CD4-positive, CD25-positive, alpha-beta regulatory T cell (primary cell): ENCODE data around the gene MYH1. TPM values are rescaled to one million over a fixed set of nuclear protein-coding genes. Genes with fewer than 3 reads are reported as not detected.
"Not testable (repeated sequence)": the region's sequence is repeated elsewhere in the genome, so short reads cannot be mapped to it uniquely, and the experiment has no call there.

Experiments used
- ATAC-seq, 2 donors: fragments of 150-1000 bp; cut with Tn5 transposase; one replicate each; pipeline ENCODE4 v1.10.0; 2021; ENCODE audit warnings: low read depth in 2 of 2, moderate number of reproducible peaks in 2 of 2, moderate library complexity in 1 of 2
- DNase-seq, 3 donors: peaks; one replicate each; pipeline versions ENCODE4 v3.0.0 to v3.0.0-alpha.2; 2012 to 2022; ENCODE audit warnings: mixed read lengths in 1 of 3
- H3K27ac ChIP-seq: one replicate; pipeline ENCODE4 v1.7.0; 2013; ENCODE audit warnings: mild to moderate bottlenecking, low read length; ENCODE audit not compliant: insufficient read depth, poor library complexity, severe bottlenecking
- H3K27me3 ChIP-seq: one replicate; pipeline ENCODE4 v1.7.0; 2013; ENCODE audit warnings: low read length; ENCODE audit not compliant: control insufficient read depth, insufficient read depth
- H3K36me3 ChIP-seq: one replicate; pipeline ENCODE4 v1.7.0; 2013; ENCODE audit warnings: mild to moderate bottlenecking, low read length, moderate library complexity; ENCODE audit not compliant: control insufficient read depth, insufficient read depth
- H3K4me1 ChIP-seq: 2 replicates; pipeline ENCODE4 v1.7.0; 2013; ENCODE audit warnings: mild to moderate bottlenecking, low read length; ENCODE audit not compliant: insufficient read depth, control insufficient read depth, poor library complexity, severe bottlenecking
- H3K4me3 ChIP-seq: one replicate; pipeline ENCODE4 v1.7.0; 2013; ENCODE audit warnings: low read depth, mild to moderate bottlenecking, low read length, moderate library complexity
- H3K9me3 ChIP-seq, 2 experiments: 1 replicate in 1 of 2; 2 replicates in 1 of 2; pipeline ENCODE4 v1.7.0; 2013; ENCODE audit warnings: low read length in 2 of 2, mild to moderate bottlenecking in 1 of 2, moderate library complexity in 1 of 2; ENCODE audit not compliant: control insufficient read depth in 2 of 2
- H3K27ac Mint-ChIP-seq, 3 donors: one replicate each; pipeline ENCODE4 v1.8.0; 2020 to 2022; ENCODE audit warnings: mild to moderate bottlenecking in 3 of 3, mixed read lengths in 3 of 3, moderate library complexity in 2 of 3
- H3K27me3 Mint-ChIP-seq: one replicate; pipeline ENCODE4 v1.8.0; 2022; ENCODE audit warnings: mild to moderate bottlenecking, mixed read lengths
- H3K36me3 Mint-ChIP-seq: one replicate; pipeline ENCODE4 v1.8.0; 2020; ENCODE audit warnings: mixed read lengths
- H3K4me1 Mint-ChIP-seq, 4 donors: one replicate each; pipeline ENCODE4 v1.8.0; 2020 to 2022; ENCODE audit warnings: mixed read lengths in 4 of 4, mild to moderate bottlenecking in 1 of 4
- H3K4me3 Mint-ChIP-seq, 4 donors: one replicate each; pipeline ENCODE4 v1.8.0; 2020 to 2022; ENCODE audit warnings: mild to moderate bottlenecking in 4 of 4, mixed read lengths in 4 of 4, moderate library complexity in 3 of 4
- H3K9me3 Mint-ChIP-seq, 7 donors: one replicate each; pipeline ENCODE4 v1.8.0; 2020 to 2022; ENCODE audit warnings: mixed read lengths in 7 of 7, mild to moderate bottlenecking in 3 of 7, moderate library complexity in 2 of 7
- polyA plus RNA-seq, 4 donors: library from polyadenylated mRNA; unstranded; fragments of 300-500 nt; fragmentation: Illumina TruSeq; gene quantifications; one replicate each; pipeline ENCODE4 v1.2.3, GENCODE V29; 2021
- total RNA-seq: library from RNA; stranded (reverse); gene quantifications from one replicate; pipeline ENCODE4 v1.2.3, GENCODE V29; 2022

Gene MYH1
- total and polyA plus RNA-seq, 5 donors from 2014 or later: not detected

DNA sequence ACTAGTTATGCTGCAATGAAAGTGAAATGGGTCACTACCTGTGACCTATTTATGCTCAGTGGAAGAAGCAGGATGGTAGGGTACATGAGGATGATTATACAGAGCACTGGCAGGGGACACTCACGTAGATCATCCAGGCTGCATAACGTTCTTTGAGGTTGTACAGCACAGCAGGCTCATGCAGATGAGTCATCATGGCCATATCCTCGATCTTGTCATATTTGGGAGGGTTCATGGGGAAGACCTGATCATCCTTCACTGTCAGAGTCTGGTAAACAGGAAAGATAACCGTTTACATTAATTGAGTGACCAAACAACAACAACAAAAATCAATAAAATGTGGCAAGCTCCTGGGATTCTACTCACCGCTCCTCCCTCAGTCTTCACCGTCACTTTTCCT is 29.0 kb upstream of the MYH1 start:
- no peak for DNase-seq
- Histone ChIP-seq H3K9me3 (no peaks in the 10 kb centered on the region), H3K27ac (no peak overlapping the region), H3K4me1 (no peaks in the 10 kb centered on the region), H3K27me3 (no peaks in the 10 kb centered on the region), H3K36me3 (no peaks in the 10 kb centered on the region), H3K4me3 (no peak overlapping the region)
- ATAC-seq: no peak
- Mint-ChIP-seq H3K27ac (no peak overlapping the region), H3K36me3 (no peaks in the 10 kb centered on the region), H3K4me1 (no peaks in the 10 kb centered on the region), H3K9me3 (peaks cover 0 to 6% (median 1%) of the 10 kb centered on the region in 7 donors), H3K27me3 (no peaks in the 10 kb centered on the region), H3K4me3 (no peak overlapping the region)

DNA sequence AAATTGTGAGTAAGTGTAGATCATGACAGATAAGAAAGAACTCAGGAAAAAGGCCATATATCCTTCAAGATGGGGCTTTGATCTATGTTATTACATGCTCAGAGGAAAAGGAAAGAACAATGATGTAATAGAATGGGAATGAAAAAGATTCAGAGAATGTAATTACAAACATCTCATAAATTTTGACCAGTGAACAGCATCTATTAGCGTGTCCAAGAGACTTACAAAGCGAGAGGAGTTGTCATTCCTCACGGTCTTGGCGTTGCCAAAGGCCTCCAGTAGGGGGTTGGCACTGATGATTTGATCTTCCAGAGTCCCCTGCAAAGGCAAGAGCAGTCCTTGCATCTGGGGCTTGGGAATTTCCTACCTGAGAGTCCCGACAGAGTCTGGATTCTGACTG is 25.1 kb upstream of the MYH1 start:
- H3K27me3 Mint-ChIP-seq, H3K27ac Mint-ChIP-seq, H3K4me3 Mint-ChIP-seq, ATAC-seq, H3K27me3 ChIP-seq, H3K4me1 ChIP-seq, DNase-seq, H3K27ac ChIP-seq, H3K4me3 ChIP-seq, H3K36me3 ChIP-seq, H3K36me3 Mint-ChIP-seq, H3K9me3 ChIP-seq, H3K4me1 Mint-ChIP-seq: not testable (repeated sequence)
- peaks cover 5 to 15% (median 8%) of the 10 kb centered on the region in 7 donors for H3K9me3 Mint-ChIP-seq

DNA sequence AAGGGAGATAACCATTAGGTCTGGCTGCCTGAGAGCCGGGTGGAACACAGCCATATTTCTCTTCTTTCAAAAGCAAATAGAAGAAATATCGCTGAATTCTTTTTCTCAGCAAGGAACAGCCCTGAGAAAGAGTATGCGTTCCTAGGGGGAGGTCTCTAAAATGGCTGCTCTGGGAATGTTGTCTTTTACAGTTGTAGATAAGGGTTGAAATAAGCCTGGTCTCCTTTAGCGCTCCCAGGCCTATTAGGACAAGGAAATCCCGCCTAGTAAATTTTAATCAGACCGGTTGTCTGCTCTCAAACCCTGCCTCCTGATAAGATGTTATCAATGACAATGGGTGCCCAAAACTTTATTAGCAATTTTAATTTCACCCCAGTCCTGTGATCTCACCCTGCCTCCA is 22.8 kb upstream of the MYH1 start:
- H3K27ac Mint-ChIP-seq, H3K4me3 ChIP-seq, DNase-seq, H3K4me3 Mint-ChIP-seq, H3K36me3 Mint-ChIP-seq, H3K9me3 ChIP-seq, H3K27me3 Mint-ChIP-seq, H3K4me1 Mint-ChIP-seq, H3K4me1 ChIP-seq, ATAC-seq, H3K27ac ChIP-seq, H3K36me3 ChIP-seq, H3K27me3 ChIP-seq: not testable (repeated sequence)
- peaks cover 3 to 15% (median 6%) of the 10 kb centered on the region in 7 donors for H3K9me3 Mint-ChIP-seq

DNA sequence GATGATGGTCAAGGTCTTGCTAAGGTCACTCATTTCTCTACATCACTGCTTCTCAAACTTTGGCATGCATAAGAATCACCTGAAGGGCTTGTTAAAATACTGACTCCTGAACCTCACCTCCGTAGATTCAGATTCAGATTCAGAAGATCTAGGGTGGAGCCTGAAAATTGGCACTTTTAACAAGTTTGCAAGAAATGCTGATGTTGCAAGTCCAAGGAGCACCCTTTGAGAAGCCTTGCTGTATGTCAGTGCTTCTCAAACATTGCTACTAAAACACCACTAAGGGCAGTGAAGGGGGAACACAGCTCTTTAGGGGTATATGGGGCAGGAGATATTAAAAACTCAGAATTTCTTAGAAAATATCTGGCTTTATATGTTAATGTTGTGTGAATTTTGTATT is 13.7 kb upstream of the MYH1 start:
- Histone ChIP-seq H3K4me1 (no peaks in the 10 kb centered on the region), H3K9me3 (no peaks in the 10 kb centered on the region), H3K36me3 (no peaks in the 10 kb centered on the region), H3K4me3 (no peak overlapping the region), H3K27ac (no peak overlapping the region), H3K27me3 (no peaks in the 10 kb centered on the region)
- Mint-ChIP-seq H3K9me3 (peaks cover 0 to 9% (median 0%) of the 10 kb centered on the region in 7 donors), H3K36me3 (no peaks in the 10 kb centered on the region), H3K4me3 (no peak overlapping the region), H3K27me3 (no peaks in the 10 kb centered on the region), H3K27ac (no peak overlapping the region), H3K4me1 (no peaks in the 10 kb centered on the region)
- no peak for DNase-seq
- ATAC-seq: no peak

DNA sequence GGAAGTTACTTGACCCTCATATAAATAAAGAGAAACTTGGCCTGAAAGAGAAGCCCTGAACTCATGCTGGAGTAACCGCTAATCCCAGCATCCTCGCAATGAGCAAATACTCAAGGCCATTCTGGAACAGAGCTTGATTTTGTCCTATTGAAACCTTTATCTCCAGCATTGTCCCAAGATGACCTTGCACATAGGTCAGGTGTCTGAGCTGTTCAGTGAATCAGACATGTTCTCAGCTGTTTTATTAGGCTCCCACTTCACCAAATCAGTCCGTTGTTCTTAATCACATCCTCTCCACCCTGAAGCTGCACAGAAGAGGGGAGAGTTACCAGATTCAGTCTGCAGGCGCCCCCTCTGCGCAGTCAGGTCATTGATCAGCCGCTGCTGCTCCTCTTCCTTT is 9.1 kb upstream of the MYH1 start:
- H3K36me3 Mint-ChIP-seq: no peaks in the 10 kb centered on the region
- H3K4me1 Mint-ChIP-seq: no peaks in the 10 kb centered on the region
- Histone ChIP-seq H3K4me3 (no peak overlapping the region), H3K36me3 (no peaks in the 10 kb centered on the region), H3K27me3 (no peaks in the 10 kb centered on the region), H3K9me3 (no peaks in the 10 kb centered on the region), H3K27ac (no peak overlapping the region), H3K4me1 (no peaks in the 10 kb centered on the region)
- H3K9me3 Mint-ChIP-seq: peaks cover 0 to 9% (median 0%) of the 10 kb centered on the region in 7 donors
- ATAC-seq (no peak), DNase-seq (no peak)
- no peaks in the 10 kb centered on the region for H3K27me3 Mint-ChIP-seq
- no peak overlapping the region for H3K4me3 Mint-ChIP-seq
- no peak overlapping the region for H3K27ac Mint-ChIP-seq

DNA sequence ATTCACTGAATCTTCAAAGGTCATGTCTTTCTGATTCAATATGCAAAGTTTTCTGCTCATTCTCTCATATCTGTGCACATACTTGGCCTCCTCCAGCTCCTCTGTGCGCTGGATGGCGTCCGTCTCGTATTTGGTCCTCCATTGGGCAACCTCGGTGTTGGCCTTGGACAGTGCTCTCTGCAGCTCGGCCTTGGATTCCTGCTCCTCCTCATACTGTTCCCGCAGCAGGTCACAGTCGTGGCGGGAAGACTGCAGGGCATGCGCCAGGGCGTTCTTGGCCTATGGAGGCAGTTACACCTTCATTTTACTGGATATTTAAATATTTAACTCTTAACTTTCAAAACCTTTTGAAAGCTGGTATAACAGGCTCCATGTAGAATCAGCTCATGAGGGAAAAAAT is 8.2 kb upstream of the MYH1 start:
- Mint-ChIP-seq H3K27ac (no peak overlapping the region), H3K36me3 (no peaks in the 10 kb centered on the region), H3K27me3 (no peaks in the 10 kb centered on the region), H3K9me3 (peaks cover 0 to 9% (median 0%) of the 10 kb centered on the region in 7 donors), H3K4me1 (no peaks in the 10 kb centered on the region), H3K4me3 (no peak overlapping the region)
- H3K27ac ChIP-seq: no peak overlapping the region
- ATAC-seq (no peak), DNase-seq (no peak)
- no peaks in the 10 kb centered on the region for H3K36me3 ChIP-seq
- H3K4me3 ChIP-seq: no peak overlapping the region
- no peaks in the 10 kb centered on the region for H3K27me3 ChIP-seq
- H3K4me1 ChIP-seq: no peaks in the 10 kb centered on the region
- H3K9me3 ChIP-seq: no peaks in the 10 kb centered on the region

DNA sequence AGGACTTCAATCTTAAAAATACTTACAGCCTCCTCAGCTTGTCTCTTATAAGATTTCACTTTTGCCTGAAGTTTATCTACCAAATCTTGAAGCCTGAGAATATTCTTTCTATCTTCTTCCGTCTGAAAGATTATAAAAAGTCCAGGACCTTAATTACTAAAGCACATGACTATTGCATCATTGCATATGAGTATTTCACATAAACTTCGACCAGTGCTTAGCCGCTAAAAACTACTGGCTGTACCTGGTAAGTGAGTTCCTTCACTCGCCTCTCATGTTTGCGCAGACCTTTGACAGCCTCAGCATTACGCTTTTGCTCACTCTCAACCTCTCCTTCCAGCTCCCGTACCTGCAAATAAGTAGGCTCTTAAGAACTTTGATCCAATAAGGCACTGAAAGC is 4.7 kb upstream of the MYH1 start:
- no peaks in the 10 kb centered on the region for H3K27me3 ChIP-seq
- Mint-ChIP-seq H3K36me3 (no peaks in the 10 kb centered on the region), H3K27me3 (no peaks in the 10 kb centered on the region), H3K9me3 (peaks cover 0 to 2% (median 0%) of the 10 kb centered on the region in 7 donors), H3K4me1 (no peaks in the 10 kb centered on the region), H3K4me3 (no peak overlapping the region), H3K27ac (no peak overlapping the region)
- no peaks in the 10 kb centered on the region for H3K4me1 ChIP-seq
- DNase-seq (no peak), ATAC-seq (no peak)
- no peak overlapping the region for H3K4me3 ChIP-seq
- H3K27ac ChIP-seq: no peak overlapping the region
- H3K36me3 ChIP-seq: no peaks in the 10 kb centered on the region
- no peaks in the 10 kb centered on the region for H3K9me3 ChIP-seq

DNA sequence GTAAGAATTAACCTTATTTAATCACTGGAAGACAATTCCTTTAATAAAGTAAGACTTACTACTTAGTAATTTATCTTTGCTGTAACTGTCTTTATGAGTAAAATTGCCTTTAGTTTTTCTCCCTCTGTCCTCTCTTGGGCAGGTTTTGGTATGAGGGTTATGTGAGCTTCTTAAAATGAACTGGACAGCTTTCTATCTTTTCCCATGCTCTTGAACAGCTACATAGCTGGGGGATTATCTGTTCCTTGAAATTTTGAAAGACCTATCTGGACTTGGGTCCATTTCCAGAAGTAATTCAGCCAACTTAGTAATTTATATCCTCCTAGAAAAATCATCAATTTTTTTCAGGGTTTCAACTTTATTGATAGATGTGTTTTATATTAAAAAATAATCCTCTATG is 3.6 kb upstream of the MYH1 start:
- Histone ChIP-seq H3K4me3 (no peak overlapping the region), H3K9me3 (no peaks in the 10 kb centered on the region), H3K36me3 (no peaks in the 10 kb centered on the region), H3K4me1 (no peaks in the 10 kb centered on the region), H3K27me3 (no peaks in the 10 kb centered on the region), H3K27ac (no peak overlapping the region)
- H3K4me3 Mint-ChIP-seq: no peak overlapping the region
- H3K36me3 Mint-ChIP-seq: no peaks in the 10 kb centered on the region
- ATAC-seq (no peak), DNase-seq (no peak)
- H3K9me3 Mint-ChIP-seq: peaks cover 0 to 2% (median 0%) of the 10 kb centered on the region in 7 donors
- H3K4me1 Mint-ChIP-seq: no peaks in the 10 kb centered on the region
- H3K27ac Mint-ChIP-seq: no peak overlapping the region
- H3K27me3 Mint-ChIP-seq: no peaks in the 10 kb centered on the region
